Dermis blood vessel endothelial cell (primary cell): ENCODE data around the gene RTCB. TPM values are rescaled to one million over a fixed set of nuclear protein-coding genes. Genes with fewer than 3 reads are reported as not detected.
"Not testable (repeated sequence)": the region's sequence is repeated elsewhere in the genome, so short reads cannot be mapped to it uniquely, and the experiment has no call there.

Source experiments
- DNase-seq: peaks from one replicate; pipeline ENCODE4 v3.0.0; 2010
- total RNA-seq: library from RNA; depleted of rRNA; stranded (reverse); fragments of >200 nt; gene quantifications from 2 replicates; pipeline ENCODE4 v1.2.3, GENCODE V29; 2014

RTCB gene
- total RNA-seq, 1 donor from 2014 or later, result 151 TPM

GRCh38 chr22:32385681-32386080 lies 26.4 kb downstream of the RTCB start:
- DNase-seq, result no peak

- DNase-seq, result peak; percentile 79
These were observed 31.1 kb downstream of the RTCB start for GRCh38 chr22:32380991-32381390.

- DNase-seq, result peak; percentile 84
These were observed 33.3 kb downstream of the RTCB start for GRCh38 chr22:32378707-32379272.

- DNase-seq, result no peak
These were observed 35.4 kb downstream of the RTCB start for GRCh38 chr22:32376681-32377080.

DNA sequence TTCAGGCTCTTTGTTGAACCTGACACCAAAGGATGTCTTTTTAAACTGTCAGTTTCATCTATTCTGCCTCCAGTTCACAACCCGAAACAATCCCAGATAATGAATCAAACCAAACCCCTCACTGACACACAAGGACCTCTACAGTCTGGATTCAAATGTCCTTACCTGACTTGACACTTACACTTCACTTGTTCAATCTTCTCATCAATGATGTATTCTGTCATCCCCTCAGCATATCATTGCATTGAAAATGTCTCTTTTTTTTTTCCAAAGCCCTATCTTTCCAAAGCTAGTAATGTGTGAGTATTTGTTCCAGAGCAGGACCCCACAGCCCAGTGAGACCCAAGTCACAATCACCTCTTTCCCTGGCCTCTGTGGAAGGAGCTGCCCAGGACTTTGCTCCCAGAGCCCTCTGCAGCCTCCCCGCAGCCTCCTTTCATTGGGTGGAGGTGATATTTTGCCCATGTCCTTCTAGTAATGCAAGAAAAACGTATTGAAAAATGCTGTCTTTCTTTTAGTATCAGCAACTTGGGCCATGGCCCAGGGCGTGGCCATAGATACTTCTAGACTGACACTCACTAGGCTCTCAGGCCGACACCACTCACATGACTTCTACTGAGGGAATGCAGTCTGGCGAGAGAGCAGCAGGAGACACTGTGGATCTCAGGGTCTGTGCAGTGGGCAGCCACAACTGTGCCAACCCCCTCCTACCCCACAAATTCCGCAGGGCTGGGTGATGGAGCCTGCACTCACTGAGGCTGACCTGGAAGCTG lies 36.2 kb downstream of the RTCB start:
- no peak for DNase-seq

DNA sequence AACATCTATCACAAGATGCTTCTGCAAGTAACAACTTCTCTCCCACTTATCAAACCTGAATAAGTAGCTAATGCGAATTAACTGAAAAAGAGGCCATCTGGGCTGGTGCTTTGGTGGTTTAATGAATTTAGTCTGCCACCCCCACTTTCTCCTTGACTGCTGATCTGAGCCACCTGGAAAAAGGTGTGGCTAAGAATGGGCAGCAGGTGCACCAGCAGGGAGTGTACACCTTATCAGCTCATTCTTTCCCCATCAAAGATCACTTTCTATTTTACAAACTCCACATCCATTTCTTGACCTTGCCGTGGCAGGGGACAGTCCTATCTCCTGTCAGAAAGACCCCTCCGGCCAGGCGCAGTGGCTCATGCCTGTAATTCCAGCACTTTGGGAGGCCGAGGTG lies 47.8 kb downstream of the RTCB start:
- DNase-seq, result no peak

DNA sequence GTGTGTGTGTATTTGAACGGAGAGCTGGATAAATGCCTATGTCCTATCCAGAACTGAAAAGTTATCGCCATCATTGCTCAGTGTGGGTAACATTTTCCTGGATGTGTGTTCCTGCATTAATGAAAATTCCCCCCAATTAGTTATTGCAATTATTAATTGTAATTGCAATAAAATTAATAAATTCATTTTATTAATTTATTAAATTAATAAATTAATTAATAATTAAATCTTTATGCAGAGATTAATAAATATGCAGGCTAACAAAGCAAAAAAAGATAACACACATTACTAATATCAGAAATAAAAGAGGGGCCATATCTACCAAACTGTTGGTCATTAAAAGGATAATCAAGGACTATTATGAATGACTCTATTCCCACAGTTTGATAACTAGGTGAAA lies 50.8 kb downstream of the RTCB start:
- DNase-seq, result no peak

DNA sequence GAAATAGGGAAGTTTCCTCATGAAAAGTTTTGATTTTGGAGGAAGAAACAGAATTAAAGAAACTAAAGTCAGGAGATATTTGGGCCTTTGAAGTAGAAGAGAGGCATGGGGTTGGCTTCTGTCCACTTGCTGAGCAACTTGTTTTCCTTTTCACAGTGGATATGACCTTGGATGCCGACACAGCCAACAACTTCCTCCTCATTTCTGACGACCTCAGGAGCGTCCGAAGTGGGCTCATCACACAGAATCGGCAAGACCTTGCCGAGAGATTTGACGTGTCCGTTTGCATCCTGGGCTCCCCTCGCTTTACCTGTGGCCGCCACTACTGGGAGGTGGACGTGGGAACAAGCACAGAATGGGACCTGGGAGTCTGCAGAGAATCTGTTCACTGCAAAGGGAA lies 52.0 kb downstream of the RTCB start:
- not testable (repeated sequence) for DNase-seq

GRCh38 chr22:32357567-32357966 lies 54.5 kb downstream of the RTCB start, which contains the start of gene RFPL3:
Gene RFPL3, plus strand, starts transcription at chr22:32357867. Its CDS starts 205 bp downstream, at chr22:32358072.
- not testable (repeated sequence) for DNase-seq

DNA sequence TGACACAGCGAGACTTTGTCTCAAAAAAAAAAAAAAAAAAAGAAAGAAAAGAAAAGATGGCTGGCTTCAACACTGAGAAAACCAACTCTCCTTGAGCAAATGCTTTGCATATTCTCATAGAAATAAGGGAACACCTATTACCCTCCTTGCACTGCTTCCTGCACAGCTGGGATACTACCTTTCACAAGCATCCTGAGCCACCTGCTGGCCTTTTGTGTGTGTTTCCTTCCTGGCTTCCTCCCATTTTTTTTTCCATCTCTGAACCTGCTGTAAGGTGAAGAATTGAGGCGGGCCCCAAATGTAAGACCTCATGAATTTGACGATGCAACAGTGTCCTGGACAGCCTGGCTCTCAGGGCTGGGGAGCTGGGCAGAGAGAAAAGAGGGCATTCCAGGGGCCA lies 56.3 kb downstream of the RTCB start:
- DNase-seq, result peak; percentile 33

DNA sequence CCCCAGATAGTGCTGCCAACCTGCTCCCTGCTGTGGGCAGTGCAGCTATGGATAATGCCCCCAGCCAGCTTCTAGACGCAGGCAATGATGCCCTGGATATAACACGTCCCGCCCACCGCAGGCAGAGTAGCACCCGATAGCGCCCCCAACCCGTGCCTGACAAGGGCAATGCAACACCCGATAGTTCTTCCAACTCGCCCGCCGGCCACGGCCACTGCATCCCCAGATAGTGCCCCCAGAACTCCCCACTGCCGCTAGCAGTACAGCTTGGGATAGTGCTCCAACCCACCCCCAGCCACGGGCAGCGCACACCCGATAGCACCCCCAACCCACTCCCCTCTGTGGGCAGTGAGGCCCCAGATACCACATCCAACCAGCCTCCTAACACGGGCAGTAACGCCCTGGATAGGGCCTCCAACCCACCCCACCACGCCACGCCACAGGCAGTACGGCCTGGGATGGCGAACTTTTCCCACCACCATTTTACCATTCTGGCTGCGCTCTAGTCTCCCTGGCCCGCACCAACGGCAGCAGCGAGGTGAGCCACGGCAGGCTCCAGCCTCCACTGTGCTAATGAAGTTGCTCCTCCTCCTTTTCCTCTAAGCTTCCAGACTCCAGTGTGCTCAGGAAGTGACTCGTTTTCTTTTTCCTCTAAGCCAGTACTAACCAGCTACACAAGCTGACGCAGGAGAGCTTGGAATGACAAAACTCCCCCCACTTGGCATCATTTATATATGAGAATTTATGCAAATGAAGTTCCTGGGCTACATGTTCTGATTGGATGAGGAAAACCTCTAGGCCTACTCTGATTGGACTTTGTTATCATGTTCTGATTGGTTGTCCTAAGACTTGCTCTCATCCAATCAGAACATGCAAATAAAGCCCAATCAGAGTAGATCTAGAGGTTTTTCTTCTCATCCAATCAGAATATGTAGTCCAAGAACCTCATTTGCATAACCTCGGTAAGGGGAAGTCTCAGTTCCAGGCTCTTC lies 57.4 kb downstream of the RTCB start:
- peak; percentile 96 for DNase-seq

GRCh38 chr22:32353840-32354239 lies 58.2 kb downstream of the RTCB start:
- no peak for DNase-seq

DNA sequence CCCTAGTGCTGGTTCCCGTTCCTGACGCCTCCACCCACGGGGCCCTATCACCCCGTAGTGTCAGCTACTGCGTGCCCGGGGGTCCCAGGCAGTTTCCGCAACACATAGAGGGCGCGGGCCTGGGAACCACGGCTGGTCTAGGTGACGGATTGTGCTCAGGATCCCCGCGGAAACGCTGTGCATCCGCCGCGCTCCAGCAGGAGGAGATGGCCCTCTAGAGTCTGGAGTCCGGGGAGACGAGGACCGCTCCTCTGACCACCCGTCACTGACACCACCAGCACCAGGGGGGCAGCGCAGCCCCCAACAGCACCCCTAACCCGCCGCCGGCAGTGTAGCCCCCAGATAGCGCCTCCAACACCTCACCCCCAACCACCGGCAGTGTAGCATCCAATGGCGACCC lies 58.8 kb downstream of the RTCB start:
- DNase-seq, result no peak

DNA sequence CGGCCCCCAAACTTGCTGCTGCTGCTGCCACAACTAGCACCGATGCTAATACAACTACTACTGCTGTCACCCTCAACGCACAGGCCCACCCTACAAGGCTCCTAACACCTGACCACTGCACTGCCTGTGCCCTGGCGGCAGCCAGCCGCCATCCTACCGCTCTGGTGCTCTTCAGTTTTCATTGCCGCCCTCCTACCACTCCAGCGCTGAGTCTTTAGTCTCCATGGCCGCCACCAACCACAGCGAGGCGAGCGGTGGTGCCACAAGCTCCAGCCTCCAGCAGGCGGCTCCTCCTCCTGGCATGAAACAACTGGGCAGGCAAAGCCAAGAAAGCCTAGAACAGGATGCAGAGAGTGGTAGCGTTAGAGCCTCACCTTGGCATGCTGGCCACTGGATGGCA lies 59.4 kb downstream of the RTCB start:
- DNase-seq, result no peak

GRCh38 chr22:32351875-32352274 lies 60.2 kb downstream of the RTCB start:
- not testable (repeated sequence) for DNase-seq

GRCh38 chr22:32348031-32348611 lies 63.9 kb downstream of the RTCB start:
- DNase-seq, result no peak

DNA sequence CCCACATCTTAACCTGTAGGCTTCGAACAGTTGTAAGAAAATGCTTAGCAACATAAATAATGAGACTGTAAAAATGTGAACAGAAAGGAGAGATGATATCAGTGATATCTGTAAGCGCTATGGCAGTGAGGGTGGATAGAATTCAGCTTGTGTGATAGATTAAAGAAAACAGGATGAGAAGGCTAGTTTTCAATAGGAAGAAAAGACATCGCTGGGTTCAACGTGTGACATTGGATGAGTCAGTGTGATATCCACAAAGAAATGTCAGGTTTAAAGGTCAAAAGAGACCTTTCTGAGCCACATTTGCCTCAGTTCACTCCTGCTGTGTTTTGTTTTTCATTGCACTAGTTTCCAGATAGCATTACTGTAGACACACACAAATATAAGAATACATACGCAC lies 68.1 kb downstream of the RTCB start:
- DNase-seq, result no peak

- DNase-seq, result no peak
These were observed 69.1 kb downstream of the RTCB start for GRCh38 chr22:32342977-32343376.

- no peak for DNase-seq
These were observed 70.8 kb downstream of the RTCB start for GRCh38 chr22:32341122-32341740.

DNA sequence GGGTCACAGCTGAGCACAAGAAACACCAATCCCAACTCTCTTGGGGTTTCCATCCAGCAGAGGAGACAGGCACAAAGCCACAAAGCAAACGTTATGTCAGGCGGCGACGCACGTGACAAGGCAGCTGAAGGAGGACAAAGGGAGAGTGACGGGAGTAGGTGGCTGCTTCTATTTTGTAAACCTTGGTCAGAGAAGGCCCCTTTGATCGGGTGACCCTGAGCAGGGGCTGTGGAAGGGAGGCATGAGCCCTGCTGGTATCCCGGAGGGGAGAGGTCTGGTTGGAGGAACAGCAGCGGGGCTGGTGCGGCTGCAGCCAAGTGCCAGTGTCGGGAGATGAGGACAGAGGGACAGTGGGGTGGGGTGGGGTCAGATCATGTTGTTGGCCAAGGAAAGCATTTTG lies 71.6 kb downstream of the RTCB start:
- no peak for DNase-seq

DNA sequence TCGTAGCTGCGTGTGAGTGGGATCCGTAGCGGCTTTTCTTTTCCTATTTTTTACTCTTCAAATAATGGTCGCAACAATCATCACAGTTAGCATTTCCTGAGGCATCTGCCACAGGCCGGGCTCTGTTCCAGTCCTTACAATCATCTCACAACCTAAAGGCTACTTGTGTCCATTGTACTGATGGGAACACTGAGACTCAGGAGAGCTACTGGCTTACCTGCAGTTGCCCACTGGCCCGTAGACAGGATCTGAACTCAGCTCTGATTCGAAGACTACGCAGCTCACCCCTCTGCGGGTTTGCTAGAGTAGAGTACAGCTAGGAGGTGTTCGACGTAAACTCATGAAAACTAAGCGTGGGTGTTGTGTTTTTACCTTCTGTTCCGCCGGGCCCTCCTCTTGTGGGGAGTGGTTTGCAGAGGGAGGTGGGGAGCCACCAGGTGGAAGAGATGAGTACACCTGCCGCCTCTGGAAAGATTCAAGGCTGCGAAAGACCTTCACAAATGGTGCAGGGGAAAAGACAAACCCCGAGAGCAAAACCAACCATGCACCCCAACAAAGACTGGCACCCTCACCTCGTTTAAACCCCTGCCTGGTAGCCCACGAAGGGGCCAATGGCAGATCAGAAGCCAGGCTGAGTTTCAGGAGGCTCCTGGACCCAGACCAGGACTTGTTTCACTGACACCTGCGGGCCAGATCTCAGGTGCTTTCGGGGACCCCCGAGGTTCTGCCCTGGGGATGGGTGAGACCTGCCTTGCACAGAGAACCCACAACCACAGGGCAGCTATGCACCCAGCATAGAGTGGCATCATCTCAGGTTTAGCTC lies 72.6 kb downstream of the RTCB start:
- no peak for DNase-seq
